Dermis microvascular lymphatic vessel endothelial cell (primary cell): ENCODE results near the gene RBMS2. TPM values are rescaled to one million over a fixed set of nuclear protein-coding genes. Genes with fewer than 3 reads are reported as not detected.

ENCODE experiments used
- DNase-seq, 2 donors: peaks; one replicate each; pipeline versions ENCODE4 v3.0.0 to v3.0.0-alpha.2; 2010; ENCODE audit warnings: low read depth in 2 of 2
- total RNA-seq: library from RNA; depleted of rRNA; stranded (reverse); fragments of >200 nt; gene quantifications from 2 replicates; pipeline ENCODE4 v1.2.1, GENCODE V29; 2014

RBMS2 gene
- total RNA-seq, 1 donor from 2014 or later = 52.4 TPM

DNA sequence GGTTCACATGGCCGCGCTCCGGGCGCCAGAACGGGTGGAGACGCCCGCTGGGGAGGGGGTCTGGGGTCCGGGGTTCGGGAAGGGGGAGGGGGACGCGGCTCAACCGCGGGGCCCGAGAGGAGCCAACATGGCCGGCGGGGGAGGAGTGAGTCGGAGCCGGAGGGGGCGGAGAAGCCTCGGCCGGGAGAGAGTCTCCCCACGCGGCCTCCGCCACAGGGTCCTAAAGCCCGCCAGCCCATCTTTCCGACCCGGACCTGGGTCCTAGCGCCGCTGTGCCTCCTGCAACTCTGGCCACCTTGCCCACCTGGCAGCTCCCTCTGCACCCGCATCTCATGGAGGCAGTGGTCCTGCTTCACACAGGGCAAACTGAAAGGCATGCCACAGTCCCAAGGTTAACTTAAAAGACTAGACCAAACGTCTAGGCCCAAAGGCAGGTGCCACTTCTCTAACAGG, 108.6 kb downstream of the RBMS2 start, which contains the start of gene BAZ2A:
Gene BAZ2A (minus strand): TSS at position 147 of the 453 bp plus-strand sequence. CDS start 12,796 bp downstream, outside the sequence.
- peak; percentile 57 to 87 for DNase-seq

DNA sequence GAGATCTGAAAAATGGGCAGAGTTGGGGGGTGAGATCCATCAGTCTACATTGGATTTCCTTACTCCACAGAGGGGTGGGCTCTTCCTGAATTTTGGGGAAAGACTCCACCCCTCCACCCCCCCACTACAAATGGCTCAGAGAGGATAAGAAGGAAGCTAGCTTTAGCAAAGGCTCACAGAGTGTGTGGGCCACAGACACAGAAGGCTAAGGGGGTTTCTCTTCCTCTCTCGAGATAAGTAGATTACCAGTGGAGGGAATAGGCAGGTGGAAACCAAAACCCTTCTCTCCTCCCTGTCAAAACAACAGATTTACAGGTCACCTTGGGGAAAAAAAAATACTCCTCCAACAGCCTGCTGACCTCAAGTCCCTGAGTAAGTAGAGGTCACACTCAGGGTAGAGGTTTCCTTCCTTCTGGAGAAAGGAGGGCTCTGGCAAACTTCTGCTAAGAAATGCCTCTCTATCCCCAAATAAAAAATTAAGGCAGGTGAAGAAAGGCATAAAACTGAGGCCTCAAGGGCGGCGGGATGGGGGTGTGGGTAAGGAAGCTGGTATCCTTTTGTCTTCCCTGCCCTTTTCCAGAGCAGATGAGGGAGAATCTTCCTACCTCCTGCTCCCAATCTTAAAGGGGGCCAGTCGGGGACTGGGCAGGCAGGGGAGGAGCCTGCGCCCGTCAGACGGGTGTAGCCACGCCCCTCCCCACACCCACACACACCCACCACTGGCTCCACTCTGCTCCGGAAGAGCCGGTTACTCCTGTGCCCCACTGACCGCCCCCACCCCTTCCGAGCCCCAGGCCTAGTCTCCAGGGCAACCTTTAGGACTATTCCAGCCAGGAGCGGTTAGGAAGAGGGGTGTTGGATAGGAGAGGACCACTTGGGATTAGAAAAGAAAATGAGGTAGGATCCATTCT, 110.4 kb downstream of the RBMS2 start:
- DNase-seq = peak in 1 of 2 donors; percentile 62

DNA sequence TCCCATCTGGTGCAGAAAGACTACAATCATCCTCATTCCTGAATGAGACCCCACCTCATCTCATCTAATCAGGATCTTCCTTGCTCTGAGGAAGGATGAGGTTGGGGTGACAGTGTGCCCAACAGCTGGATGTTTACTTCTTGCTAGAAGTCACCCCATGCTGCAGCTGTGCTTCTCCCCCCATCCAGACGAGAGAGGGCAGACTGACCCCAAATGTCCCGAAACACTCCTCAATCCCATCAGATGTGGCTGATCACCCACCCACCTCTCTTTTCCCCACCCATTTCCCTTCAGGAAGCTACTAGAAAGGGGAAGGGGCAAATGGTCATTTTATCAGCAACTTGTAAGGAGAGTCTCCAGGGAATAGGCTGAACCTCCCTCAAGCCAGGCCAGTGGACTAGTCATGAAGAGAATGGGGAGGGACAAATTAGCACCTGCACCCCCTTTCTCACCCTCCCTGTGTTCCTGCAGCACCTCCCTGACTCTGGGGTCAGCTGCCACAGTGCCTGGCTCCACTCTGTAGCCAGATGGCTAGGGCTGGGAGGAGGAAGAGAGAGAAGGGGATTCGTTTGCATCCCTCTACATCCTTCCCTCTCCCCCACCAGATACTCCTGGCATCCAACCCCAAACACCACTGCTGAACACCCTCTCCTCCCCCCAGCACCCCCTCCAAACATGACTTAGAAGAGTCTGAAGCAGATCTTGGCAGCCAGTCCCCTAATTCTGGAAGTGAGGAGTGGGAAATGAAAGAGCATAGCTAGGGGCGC, 111.3 kb downstream of the RBMS2 start:
- no peak for DNase-seq

DNA sequence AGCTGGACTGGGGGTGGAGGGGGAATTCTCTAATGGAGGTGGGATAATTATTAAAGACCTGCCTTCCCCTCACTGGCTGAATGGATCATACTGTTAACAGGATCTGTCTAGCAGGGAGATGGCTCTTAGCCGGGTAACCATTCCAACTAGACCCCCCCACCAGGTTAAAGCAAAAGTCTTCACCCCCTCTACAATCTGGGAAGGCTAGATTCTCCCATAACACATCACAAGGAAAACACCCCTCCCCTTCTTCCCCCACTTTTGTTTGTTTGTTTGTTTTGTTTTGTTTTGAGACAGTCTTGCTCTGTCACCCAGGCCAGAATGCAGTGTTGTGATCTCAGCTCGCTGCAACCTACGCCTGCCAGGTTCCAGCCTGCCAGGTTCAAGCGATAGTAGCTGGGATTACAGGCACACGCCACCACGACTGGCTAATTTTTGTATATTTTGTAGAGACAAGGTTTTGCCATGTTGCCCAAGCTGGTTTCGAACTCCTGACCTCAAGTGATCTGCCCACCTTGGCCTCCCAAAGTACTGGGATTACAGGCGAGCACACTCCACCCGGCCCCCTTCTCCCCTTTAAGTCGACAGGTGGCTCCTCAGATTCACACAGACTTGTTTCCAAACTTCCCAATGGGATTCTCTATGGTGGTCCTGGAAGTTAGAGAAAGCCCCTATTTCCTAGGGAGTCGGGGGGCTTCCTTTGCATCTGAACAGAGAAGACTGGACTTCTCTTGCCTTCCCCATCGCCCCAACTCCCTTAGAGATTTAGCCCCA, 112.0 kb downstream of the RBMS2 start:
- no peak for DNase-seq

DNA sequence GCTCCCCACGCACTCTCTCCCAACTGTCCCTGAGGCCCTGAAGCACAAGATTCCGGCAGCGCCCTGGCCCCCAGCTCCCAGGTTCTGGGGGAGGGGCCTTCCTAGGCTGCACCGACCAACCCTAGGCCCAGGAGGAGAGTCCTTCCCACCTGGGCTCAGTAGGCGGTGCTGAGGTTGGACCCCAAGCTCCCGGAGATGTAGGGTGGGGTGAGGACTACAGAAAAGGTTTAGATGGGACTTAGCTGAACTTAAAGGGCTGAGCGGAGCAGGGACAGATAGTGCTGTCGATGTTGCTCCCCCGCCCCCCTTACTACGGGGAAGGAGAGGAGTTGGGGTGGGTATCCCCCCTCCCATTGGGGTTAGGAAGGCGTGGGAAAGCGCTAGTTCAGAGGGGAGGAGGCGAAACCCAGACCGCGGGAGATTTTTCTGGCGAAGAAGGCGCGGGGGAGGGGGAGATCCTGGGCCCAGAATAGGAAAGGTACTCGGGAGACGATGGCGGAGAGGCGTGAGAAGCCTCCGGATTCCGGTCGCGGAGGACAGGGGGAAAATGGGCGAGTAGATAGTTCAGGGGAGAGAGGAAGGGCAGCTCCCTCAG, 112.7 kb downstream of the RBMS2 start:
- peak in 1 of 2 donors; percentile 38 for DNase-seq

DNA sequence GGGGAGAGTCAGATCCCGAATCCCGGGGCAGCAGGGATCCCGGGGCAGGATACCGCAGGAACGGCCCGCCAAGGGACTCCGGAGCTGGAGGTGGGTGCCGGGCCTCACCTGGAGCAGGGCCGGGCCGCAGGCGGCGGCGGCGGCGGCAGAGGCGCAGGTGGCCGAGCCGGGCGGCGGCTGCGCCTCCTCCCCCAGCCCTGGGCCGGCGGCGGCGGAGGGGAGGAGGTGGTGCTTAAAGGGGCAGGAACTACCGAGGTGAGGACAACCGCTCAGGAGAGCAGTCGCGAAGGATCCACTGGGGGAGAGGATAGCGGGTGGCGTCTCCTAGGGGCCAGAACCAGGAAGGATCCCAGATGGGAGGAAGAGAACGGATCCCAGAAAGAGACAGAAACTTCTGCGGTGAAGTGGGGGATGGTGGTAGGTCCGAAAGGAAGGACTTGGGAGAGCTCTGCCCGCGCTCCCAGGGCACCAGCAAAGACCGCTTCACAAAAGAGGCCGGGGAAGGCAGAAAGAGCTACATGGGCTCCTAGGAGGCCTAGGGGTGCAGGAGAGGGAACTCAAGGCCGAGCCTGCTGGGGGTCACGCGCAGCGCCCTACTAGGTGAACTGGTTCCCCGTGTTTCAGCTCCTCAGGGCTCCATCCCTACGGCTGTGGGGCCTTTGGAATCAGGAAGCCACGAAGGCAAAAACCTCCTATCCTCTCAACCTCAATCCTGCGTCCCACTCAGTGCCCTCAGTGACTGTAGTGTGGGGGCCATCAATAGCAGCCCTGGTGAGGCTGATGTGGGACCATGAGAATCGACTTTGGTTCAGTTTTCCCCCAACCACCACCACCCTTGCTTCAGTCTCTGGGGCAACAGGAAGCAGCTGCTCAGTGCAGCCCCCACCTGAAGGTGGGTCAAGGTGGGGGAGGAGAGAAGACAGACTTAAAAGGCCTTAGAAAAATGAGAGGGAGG, 113.5 kb downstream of the RBMS2 start:
- peak in 1 of 2 donors; percentile 75 for DNase-seq

DNA sequence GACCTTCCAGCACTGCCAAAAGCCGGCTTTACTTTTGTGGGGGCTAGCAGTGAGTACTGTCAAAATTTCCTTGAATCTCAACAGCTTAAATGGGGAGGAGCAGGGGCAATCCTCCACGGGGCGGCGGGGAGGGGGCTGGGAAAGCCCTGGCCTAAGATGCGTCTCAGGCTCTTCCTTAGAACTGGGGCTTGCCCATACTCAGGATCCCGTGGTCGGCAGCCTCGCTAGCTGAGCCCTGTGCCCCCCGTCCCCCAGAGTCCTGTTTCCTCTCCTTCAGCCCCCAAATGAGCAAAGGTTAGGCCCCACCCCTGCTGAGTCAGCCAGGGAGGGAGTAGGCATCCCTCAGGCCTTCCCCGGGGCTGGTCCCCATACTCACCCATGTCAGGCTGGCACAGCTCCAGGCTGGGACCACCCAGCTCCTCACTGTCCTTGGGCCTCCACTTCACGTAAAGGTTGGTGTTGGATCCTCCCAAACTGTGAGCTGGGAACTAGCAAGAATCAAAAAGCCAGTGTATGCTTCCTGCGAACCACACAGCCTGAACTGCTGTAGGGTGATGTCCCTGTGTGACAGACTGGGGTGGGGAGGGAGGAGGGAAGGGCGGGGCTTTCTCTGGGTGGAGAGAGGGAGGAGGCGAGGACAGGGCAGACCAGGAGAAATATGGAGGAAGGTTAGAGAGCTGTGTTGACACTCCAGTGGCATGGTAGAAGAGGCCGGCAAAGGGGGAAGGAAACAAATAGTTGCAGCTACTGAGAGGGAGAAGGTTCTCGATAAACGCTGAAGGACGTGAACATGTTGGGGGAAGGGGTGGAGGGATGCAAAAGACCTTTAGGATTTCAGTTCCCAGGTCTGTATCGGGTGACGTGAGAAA, 114.4 kb downstream of the RBMS2 start:
- peak; percentile 69 to 86 for DNase-seq

DNA sequence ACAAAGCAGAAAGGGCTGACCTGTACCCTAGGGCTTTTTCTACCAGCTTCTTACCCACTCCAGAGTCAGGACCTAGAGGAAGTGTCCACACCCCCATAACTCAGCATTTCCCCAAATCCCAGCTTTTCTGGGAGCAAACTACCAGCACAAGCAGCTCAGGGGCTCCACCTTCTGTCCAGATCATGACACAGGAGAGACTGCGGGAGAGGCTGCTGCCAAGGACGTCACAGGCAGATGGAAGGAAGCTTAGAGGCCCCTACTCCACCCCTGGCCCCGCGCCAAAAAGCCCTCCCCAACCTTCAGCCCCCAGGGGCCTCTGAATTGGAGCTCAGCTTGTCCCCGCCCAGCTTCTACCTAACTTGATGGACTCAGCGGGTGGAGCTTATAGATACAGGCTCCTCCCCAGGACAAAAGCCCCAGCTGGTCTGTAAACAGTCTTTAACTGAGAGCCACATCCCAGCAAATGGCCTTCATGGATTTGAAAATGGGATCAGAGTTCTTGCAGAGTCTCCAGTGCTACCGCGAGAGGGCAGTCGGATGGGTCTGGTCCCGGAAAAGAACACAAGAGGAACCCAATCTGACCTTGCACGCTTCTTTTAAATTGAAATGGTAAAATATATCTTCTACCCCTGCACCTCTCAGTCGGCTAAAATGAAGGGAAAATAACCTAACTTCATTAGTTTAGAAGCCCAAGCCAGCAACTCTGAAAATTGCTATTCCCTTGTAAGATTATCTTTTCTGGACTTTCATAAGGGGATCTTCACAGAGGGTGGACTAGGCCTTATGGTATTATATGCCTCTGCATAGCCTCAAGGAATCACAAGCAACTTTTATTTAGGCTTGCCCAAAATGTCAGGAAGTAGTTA, 115.3 kb downstream of the RBMS2 start:
- DNase-seq = peak; percentile 99

DNA sequence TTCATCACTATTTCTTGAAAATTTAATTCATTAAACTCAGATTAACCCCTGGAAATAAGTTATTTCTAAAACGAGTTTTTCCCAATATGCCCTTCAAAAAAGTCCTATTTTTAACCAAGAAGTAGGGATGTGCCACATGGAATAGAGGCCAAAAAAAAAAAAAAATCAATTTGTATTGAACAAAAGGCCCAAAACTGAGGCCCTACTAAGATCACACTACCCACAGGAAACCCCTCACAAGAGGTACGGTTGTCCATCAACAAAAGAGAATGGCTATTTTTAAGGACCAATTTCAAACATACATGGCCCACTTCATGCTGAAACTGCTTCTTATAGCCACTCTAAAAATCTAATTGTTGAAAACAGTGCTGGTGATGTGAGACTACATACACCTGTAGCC, 116.0 kb downstream of the RBMS2 start:
- DNase-seq = no peak

DNA sequence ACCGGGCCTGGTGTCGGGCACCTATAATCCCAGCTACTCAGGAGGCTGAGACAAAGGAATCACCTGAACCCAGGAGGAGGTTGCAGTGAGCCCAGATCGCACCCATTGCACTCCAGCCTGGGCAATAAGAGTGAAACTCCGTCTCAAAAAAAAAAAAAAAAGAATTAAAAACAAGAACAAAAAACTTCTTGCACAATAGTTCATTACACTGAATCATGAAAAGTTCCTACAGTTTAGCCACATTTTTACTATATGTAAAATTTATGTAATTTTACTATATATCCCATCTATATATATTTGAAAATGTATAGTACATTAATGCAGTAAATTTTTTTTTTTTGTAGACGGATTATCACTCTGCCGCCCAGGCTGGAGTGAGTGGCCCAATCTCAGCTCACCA, 119.6 kb downstream of the RBMS2 start:
- no peak for DNase-seq

DNA sequence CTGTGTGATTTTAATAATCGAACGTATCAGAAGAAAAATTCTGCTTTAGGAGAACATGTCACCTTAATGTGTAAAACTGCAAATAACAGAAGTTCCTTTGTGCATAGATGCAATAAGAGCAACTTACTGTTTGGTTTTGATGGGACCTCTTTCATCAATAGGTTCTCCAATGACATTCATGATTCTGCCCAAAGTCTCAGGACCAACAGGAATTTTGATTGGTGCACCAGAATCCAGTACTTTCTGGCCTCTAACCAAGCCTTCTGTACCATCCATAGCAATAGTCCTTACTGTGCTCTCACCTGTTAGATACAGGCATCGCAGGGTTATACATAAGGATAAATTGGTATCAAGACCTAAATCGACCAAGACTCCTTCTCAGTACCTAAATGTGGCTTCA, 123.0 kb downstream of the RBMS2 start:
- peak in 1 of 2 donors; percentile 14 for DNase-seq

DNA sequence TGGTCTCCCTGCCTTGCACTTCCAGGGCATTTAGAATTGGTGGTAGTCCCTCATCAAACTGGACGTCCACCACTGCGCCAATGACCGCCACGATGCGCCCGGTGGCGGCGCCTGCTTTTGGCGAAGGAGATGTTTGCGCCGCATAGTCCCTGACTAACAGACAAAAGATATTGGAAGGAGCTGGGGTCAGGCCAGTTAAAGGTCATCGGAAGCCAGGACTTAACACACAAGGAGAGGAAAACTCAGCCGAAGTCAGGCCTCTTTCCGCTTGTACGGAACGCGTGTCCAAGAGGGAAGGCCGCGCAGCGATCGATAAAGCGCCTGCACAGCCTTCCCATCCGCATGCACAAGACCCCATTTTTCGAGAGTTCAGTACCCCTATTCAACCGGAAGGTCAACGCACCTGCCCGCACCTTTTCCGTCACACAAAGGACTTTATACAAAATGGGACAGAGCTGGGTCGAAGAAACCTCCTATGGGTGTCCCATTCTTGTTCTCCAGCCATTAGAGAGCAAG, 123.6 kb downstream of the RBMS2 start:
- peak in 1 of 2 donors; percentile 30 for DNase-seq

Other genes with a start within 250 kb of the RBMS2 start
- gene CS, start 221.5 kb upstream of the RBMS2 start, total RNA-seq = 119 and 132 TPM in 2 replicates
- 61.0 and 73.5 TPM in 2 replicates for gene CNPY2, start 205.8 kb upstream of the RBMS2 start, total RNA-seq
- 6.7 and 9.6 TPM in 2 replicates for gene PAN2, start 187.8 kb upstream of the RBMS2 start, total RNA-seq
- 0.13 TPM in 1 of 2 replicates, not detected in the other for gene IL23A, start 182.9 kb upstream of the RBMS2 start, total RNA-seq
- 44.3 and 63.1 TPM in 2 replicates for gene STAT2, start 161.7 kb upstream of the RBMS2 start, total RNA-seq
- gene APOF, start 159.0 kb upstream of the RBMS2 start, total RNA-seq = not detected in 2 replicates
- gene TIMELESS, start 72.4 kb upstream of the RBMS2 start, total RNA-seq = 10.5 and 11.7 TPM in 2 replicates
- gene MIP, start 67.2 kb upstream of the RBMS2 start, total RNA-seq = 0.26 and 0.51 TPM in 2 replicates
- 1.4 and 2.1 TPM in 2 replicates for gene SPRYD4, start 53.2 kb upstream of the RBMS2 start, total RNA-seq
- 0.13 TPM in 2 replicates for gene GLS2, start 33.7 kb upstream of the RBMS2 start, total RNA-seq
- gene BAZ2A, start 108.5 kb downstream of the RBMS2 start, total RNA-seq = 18.2 and 28.2 TPM in 2 replicates
- gene ATP5F1B, start 124.2 kb downstream of the RBMS2 start, total RNA-seq = 504 and 583 TPM in 2 replicates
- gene PTGES3, start 166.5 kb downstream of the RBMS2 start, total RNA-seq = 56.8 and 63.4 TPM in 2 replicates
- 1,019 and 1,042 TPM in 2 replicates for gene NACA, start 203.5 kb downstream of the RBMS2 start, total RNA-seq
- 4.3 and 8.9 TPM in 2 replicates for gene PRIM1, start 230.5 kb downstream of the RBMS2 start, total RNA-seq
- under 0.01 and 0.13 TPM in 2 replicates for gene HSD17B6, start 241.5 kb downstream of the RBMS2 start, total RNA-seq